ENCODE measurements around the gene PSMB7.

Gene PSMB7

DNA sequence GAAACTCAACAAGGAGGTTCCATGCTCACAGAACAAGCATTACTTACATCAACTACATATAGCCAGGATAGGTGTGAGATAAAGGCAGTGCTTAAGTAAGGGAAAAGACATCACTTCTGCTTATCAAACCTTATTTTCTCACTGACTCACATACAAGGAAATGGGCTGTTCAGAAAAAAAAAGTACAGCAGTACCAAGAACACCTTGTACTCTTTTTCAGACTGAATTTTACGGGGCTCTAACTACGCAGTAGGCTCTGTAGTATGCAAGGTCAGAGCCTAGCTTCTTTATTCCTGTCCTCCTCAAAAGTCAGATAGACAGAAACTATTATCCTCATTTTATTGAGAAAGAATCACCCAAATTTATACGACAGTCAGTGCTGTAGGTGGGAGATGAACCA lies 5.8 kb downstream of the PSMB7 start:
- no peak for DNase-seq

DNA sequence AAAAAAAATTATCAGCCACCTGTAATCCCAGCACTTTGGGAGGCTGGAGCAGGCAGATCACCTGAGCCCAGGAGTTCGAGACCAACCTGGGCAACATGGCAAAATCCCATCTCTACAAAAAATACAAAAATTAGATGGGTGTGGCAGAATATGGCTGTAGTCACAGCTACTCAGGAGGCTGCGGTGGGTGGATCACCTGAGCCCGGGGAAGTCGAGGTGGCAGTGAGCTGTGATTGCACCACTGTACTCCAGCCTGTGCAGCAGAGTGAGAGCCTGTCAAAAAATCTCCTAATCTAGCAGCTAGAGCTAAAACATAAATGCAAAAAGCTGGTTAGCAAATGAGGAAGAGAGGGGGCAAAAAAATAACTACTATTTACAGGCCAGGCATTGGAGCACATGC lies 12.0 kb downstream of the PSMB7 start:
- no peak for DNase-seq

DNA sequence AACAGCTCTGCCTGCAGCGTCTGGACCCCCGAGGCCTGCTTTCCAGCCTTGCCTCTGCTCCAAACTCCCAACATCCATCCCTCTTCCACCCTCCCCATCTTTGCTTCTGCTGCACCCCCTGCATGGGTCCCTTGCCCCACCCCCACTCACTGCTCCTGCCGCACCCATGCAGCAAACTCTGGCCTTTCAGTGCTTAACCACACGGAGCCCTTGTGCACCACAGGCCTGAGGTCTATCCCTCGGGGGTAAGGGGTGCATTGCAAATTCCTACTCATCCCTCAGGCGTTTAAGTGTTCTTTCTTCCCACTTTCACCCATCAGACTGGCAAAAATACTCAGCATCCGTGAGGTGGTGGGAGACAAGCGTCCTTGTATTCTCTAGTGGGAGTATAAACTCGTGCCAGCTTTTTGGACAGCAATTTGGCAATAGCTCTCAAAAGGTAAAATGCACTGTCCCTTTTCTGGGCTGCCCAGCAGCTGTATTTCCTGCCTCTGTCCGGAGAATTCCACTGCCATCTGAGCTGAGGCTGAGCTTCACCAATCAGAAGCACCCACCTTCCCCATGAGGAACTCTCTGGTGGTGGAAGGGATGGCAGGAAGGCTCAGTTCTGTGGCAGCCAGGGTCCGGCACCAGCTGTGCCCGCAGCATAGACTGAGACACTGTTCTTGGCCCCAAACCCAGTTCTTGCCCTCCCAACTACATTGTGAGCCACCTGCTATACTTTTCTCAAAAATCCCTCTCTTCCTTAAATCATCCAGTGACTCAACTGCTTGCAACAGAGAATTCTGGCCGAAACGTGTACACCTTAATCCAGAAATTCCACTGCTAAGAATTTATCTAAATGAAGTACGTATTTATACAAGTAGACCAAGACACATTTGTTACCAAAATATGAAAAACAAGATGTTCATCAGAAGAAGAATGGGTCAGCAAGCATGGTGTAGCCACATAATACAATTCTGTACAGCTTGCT lies 15.0 kb downstream of the PSMB7 start:
- no peak for DNase-seq

DNA sequence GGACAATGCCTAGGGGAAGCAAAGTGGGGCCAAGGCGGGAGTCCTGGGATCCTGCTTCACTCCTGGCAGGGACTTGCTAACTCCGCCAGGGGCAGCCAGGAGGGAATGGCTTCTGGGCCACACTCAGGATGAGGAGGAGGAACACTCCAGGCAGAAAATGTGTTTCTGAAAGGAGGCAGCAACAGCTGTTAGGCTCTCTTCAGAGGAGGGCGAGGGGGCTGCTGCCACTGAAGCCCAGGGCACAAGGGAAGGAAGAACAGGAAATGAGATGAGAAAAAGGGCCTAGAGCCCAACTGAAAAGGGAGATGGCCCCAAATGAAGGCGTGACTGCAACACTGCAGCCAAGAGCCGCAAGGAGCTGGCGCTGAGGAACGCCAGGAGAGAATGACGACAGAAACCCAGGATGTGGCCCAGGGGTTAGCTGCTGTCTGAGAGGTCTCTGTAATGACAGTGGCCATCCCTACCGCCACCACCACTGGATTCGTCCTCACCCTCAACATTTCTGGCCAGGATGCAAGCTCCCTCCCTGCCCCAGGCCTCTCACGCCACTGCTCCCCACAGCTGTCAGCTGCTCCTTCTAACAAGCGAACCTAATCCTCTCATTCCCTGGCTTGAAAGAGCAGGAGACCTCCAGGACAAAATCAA lies 15.8 kb downstream of the PSMB7 start:
- no peak for DNase-seq

DNA sequence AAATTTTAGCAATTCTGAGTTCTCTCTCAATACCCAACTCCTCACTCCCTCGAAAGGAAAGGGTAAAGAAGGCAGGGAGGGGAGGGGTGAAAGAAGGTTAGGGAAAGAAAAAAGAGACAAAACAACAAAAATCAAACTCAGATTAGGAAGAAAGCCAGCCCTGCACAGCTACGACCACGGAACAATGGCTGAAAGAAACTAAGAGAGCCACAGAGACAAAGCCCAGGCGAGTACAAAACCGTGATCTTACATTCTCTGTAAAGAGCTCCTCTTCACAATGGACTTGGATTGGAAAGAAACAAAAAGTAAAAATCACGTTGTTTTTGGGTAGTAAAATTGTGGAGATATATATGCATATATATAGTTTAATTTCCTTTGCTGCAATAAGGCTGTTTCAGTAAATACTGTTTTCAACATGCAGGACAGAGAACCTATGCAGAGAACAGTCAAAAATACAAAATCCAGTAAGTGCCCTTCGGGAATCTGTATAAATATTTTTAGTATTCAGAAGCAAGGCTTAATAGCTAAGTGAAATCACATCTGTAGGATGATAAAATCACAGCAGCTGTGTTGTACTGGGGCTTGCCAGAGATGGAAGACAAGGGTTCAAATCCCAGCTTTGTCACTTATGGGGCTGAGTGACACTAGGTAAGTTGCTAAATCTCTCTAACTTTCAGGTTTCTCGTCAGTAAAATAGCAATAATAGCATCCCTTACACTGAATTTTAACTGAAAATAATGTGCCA lies 16.9 kb downstream of the PSMB7 start:
- no peak for DNase-seq

DNA sequence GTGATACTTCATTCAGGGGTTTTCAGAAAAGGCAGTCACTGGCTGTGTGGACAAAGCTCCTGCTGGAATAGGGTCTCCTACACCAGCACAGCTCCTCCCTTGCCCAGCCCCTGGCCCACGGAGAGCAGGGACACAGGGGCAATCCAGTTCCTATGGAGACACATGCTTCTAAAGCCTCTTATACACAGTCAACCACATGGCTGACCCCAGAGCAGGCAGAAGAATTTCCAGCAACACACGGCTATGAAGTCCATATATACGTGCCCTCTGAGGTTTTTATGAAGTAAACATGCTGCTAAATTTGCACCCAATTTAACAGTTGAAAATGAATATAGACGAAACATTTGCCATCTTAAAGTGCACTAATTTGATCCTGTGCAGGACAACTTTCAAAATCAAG lies 19.4 kb downstream of the PSMB7 start:
- no peak for DNase-seq

DNA sequence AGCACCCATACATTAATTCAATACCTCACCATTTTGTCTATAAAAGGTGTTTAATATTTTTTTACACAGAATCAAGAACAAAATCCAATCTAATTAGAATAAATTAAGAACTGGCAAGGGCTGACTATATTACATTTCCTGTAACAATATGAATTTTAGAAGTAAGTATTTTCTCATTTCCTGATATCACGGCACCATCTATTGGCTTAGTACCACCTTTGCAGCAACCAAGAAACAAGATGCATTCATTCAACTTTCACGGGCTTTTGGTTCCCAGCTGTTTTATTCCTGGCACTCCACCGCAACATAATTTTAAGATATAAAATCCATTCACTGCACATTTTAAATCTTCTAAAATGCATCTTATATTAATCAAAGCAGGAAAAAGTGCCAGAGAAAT lies 20.6 kb downstream of the PSMB7 start:
- DNase-seq, result peak; percentile 42

DNA sequence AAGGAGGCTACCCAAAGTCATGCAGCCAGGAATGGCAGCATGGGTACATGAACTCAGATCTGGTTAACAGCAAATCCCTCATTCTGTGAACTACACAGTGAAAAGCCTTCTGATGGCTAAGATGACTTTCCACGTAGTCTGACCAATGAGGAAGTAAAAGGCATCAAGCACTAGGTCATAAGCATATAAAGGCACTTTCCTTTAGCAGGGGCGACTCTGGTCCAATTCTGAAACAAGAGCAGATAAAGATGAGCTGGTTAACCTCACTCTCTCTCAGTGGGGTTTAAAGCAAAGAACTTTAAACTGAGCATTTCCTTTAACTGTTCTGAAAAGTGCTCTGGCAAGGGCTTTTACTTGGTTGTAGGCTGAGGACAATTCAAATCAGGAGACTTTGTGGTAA lies 21.1 kb downstream of the PSMB7 start:
- DNase-seq, result peak; percentile 46

DNA sequence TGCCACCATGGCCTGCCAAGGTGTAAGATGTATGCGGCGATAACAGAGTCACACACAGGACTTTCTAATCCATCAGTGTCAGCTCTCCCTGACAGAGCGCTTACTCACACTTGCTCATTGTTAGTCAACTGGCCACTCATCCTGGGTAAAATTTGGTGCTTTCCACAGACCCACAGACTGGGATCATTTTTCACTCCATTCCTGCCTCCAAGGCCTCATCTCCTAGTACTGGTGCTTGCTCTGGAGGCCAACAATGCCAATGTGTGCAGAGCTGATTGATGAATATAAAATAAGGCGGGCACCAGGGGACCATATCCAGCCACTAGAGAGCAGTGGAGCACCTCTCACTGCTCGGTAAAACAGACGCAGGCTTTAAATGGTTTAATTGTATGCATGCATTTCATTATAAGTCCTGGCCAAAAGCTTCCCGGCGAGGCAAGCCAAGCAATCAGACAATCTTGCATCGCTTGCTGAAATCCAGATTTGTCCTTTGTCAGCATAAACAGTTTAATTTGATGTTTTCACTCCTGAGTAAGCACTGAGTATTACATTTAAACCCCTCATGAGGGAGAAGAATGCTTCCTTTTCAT lies 22.3 kb downstream of the PSMB7 start:
- no peak for DNase-seq

DNA sequence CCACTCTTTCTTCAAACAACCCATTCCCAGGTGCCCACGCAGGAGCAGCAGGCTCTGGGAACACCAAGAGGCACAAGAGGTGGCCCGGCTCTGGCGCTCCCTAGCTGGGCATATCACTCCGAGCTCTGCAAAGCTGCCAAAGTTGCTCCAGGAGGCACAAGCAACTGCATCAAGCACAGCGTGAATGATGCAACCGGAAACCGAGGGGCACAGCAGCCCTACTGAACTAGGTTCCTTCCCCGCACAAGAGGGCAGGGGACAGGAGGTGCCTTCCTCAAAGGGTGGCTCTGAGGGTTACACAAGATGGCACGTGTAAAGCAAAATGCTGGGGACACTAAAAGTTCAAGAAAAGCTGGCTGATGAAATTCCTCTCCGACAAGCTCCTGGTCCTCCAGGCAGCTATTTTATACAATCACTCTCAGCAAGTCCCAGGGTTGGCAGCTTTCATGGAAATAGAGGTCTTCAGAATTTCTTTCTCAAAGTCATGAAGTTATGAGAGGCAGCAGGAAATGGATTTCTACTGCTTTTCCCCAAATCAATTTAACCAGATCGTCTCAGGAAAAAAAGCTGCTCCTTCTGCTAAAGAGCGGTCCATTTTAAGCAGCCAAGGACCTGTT lies 22.9 kb downstream of the PSMB7 start:
- no peak for DNase-seq

DNA sequence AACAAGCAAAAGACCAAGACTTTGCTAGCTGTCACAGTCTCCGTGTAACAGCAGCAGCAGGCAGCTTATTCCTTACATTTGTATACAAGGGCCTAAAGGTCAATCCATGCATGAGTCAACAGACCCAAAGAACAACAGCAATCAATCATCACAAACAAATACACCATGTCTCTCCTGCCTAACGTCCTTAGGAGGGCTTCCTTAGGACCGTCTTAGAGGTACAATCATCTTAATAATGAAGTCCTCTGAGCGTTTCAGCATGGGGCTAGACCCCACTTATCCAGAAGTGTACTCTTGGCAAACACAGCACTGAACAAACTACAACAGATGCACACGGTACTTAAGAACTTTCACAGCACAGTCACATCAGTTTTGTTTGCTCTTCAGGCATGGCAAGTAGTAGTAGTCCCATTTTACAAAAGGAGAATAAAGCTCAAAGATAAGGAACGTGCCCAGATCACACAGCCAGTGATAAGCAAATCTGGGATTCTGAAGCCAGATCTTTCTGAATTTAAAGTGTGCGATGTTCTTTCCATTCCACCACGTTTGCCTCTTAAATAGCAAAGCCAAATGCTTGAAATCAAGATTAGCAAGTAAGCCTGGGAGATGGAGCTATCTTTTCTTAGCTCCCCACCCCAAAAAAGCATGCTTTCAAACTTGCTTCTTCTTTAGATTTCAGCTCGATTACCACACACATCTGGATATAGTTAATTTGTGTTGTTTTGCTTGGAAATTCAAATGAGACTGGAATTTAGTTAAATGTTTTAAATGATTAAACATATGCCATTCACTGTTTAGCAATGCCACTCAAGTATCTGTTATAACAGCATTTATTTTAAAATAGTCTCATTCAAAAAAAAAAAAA lies 24.2 kb downstream of the PSMB7 start:
- peak; percentile 16 for DNase-seq

DNA sequence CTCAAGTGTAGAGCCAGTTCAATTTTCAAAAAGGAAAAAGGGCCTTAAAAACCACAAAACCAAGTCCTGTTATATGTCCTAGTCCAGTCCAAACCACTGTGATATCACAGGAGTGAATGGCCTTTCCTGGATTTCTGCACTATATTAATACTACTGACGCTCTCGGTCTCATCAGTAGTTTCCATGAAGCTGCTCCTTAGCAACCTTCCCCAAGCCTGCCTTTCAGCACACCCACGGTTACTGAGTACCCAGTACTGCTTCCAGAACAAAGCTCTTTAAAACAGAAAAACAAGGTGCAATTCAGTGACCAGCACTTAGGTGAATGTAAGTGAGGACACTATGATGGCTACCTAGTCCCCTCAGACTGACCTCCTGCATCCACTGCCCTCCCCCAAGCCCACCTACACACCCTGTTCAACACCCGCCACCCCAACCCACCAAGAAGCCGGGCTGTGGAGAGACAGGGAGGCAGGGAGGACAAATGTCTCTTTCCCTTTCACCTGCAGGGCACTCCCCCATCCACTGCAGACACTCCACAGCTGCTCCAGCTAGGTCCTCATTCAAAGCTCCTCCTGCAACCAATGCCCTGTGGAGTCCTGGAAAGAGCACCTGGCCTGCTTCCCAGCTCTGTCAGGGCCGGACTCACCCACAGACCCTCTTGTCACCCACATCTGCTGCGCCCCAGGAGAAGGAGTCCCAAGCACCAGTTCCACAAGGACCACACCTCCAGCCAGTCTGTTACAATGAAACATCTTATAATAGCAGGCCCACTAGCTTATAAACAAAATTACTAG lies 25.9 kb downstream of the PSMB7 start:
- peak; percentile 55 for DNase-seq

DNA sequence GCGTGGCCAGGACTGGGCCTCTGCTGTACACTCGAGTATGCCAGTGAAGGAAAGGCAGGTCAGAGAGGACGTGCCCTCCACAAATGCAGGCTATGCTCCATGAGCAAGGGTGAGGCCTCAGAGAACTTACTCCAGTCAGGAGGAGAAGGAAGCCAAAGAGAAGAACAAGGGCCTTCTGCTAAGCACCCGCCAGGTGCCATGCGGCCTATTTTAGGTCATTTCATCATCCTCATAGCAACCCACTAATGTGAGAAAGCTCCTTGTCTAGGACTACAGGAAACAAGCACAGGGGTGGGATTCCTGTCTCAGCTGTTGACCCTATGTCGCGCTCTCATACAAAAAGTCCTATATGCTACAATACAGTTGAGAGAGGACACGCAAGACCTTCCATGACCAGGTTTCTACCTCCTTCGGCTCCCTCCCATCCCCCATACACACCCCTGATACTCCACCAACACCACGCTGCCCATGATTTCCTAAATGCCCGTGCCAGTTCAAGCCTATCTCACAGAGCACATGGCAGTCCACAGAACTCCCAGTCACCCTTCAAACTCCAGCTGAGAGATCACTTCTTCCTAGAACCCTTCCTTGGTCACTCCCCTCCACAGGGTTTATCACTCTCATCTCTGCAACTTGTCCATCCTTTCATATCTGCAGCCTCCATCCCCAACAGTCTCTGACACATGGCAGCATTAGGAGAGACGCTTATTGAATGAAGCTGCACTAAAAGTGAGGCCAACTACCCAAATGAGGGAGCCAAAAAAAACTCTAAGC lies 26.8 kb downstream of the PSMB7 start:
- DNase-seq, result peak; percentile 64

DNA sequence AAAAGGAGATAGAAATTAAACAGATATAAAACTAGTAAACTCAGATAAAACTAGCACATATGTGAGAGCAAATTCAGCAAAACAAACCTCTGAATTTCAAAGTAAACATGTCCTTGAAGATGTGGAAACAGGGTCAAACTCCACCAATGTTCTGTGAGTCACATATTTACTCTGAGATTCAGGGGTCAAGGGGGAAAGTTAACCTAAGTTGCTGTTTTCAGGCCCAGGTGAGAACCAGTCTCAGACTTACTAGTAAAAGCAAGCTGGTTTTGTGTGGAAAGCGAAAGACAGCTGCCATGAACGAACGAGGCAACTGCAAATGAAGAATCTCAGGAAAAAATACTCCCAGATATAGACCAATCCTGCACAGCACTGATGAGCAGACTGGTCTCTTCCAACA lies 29.0 kb downstream of the PSMB7 start:
- DNase-seq, result no peak

DNA sequence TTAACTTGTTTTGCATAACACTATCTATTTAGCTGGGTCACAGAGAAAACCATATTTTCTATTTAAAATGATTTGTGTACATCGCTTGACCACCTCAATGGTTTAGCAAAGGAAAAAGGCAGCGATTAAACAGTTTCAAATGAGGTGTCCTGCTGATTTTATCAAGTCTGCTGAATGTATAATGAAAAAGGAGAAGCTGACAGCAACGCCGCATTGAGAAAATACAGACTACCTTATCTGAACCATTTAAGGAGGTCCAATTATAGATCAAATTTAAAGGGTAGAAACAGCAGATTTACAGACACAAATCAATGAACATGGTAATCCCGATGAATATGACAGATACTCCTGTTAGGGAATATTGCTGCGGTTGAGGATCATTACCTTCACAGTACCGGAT lies 29.6 kb downstream of the PSMB7 start:
- no peak for DNase-seq

DNA sequence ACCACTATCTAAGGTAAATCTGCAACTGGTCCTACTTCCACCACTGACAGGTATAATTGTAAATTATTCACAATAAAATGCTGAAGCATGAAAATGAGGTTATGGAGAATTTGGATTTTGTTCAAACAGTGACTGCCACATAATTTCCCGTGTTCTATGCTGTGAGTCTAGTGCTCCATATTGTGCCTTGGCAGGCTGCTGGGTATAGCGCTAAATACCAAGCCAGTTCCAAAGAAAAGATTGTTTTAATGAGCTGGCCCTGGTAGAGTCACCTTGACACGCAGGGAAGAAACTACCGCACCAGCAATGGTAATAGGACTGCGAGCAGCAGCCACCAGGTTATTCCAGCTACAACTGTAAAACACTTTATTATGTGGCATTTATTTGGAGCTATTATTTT lies 30.4 kb downstream of the PSMB7 start:
- DNase-seq, result no peak

DNA sequence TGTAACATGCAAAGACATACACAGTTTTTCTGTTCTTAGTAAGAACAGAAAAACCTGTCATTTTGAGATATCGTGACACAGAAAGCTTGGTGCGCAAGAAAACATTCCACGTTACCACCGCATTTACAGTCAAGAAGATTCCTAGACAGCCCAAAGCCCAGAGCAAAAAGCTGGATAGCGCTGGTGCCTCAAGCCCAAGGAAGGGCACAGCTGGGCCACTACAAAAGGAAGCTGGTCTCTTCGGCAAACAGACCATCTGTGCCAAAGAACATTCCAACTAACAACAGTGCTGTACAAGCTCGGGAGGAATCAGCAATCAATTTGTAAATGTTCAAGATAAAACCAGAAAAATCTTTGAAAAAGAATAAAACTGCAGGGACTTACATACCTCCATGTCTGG lies 31.0 kb downstream of the PSMB7 start:
- DNase-seq, result no peak

DNA sequence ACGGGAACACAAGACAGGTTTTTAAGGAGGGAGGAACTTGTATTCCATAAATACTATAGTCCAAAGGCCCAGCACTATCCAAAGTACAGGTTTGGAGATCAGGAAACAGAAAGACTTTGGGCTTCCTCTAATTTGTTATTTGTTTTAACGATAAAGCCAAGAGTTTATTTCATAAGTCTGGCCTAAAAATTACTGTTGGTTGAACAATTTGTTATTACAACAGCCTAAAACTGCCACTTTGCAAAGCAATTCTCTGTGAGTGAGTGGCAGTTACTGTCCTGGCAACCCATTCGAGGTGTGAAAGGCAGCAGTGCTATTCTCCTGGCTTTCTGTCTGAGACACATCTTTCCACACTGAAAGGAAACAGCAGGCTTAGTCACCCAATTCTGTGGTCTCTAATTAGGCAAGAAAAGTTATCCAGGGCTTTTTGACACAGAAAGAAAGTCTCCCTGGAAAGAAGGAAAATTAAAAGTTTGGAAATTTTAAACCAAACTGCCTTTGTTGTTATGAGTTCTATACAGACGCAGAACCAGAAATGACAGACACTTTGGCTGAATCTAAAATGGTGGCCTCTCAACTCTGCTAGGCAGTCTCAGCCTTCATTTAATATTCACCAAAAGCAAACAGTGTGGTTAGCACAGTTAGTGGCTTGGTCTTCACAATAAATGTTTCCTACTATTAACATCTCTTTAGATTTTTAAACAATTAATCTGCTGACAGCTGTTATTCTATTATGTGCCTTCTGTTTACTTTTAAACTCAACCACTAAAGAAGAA lies 33.9 kb downstream of the PSMB7 start:
- DNase-seq, result no peak
